C4-2B (cell line): Measurements from ENCODE around the gene NKPD1.

ENCODE experiments used
- ZFX ChIP-seq: fragments of 450-650 bp; IDR thresholded peaks from 2 replicates; pipeline ENCODE4 v1.6.1; 2017
- TF ChIP-seq, protein P1 (sequence below): fragments of 450-650 bp; conservative IDR thresholded peaks from 2 replicates; pipeline ENCODE4 v1.5.1; 2017; ENCODE audit warnings: mild to moderate bottlenecking

DNA sequence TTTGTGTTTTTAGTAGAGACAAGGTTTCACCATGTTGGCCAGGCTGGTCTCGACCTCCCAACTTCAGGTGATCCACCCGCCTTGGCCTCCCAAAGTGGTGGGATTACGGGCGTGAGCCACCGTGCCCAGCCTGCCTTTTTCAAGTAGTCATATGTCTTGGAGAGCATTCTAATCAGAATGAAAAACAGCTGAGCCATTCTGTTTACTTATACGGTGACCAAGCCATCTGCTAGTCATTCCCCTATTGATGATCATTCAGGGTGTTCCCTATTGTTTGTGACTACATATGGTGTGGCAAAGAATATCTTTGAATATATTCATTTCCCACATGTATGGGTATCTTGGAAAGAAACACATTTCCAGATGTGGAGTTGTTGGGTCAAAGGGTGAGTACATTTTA, 35.0 kb upstream of the NKPD1 start:
- TF ChIP-seq, protein P1, sequence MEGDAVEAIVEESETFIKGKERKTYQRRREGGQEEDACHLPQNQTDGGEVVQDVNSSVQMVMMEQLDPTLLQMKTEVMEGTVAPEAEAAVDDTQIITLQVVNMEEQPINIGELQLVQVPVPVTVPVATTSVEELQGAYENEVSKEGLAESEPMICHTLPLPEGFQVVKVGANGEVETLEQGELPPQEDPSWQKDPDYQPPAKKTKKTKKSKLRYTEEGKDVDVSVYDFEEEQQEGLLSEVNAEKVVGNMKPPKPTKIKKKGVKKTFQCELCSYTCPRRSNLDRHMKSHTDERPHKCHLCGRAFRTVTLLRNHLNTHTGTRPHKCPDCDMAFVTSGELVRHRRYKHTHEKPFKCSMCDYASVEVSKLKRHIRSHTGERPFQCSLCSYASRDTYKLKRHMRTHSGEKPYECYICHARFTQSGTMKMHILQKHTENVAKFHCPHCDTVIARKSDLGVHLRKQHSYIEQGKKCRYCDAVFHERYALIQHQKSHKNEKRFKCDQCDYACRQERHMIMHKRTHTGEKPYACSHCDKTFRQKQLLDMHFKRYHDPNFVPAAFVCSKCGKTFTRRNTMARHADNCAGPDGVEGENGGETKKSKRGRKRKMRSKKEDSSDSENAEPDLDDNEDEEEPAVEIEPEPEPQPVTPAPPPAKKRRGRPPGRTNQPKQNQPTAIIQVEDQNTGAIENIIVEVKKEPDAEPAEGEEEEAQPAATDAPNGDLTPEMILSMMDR = no peak
- no peak for TF ChIP-seq ZFX
